ENCODE data around the gene USP7.

GRCh38 chr16:8855972-8856371, 107.7 kb downstream of the USP7 start:
- TF ChIP-seq CTCF (conservative IDR thresholded peaks at IDR 0.05; ENCODE audit: low read length) (no peak), EZH2phosphoT487 (IDR thresholded peaks at IDR 0.05; ENCODE audit: borderline replicate concordance, low read depth, low read length) (no peak)

Data from OCI-LY7 (cell line).